Stimulated activated CD8-positive, alpha-beta memory T cell treated with anti-CD3 and anti-CD28 coated beads, Interleukin-15, amount 100 ng/mL, for 48 hours (primary cell): ENCODE data around the gene ATP2B3.
A peak's percentile ranks its signal among the peaks of the same experiment; 100 is the strongest.

Experiments
- DNase-seq, 2 donors: peaks; one replicate each; pipeline ENCODE4 v3.0.0-alpha.2; 2020; ENCODE audit warnings: low read depth in 2 of 2

ATP2B3 gene

DNA sequence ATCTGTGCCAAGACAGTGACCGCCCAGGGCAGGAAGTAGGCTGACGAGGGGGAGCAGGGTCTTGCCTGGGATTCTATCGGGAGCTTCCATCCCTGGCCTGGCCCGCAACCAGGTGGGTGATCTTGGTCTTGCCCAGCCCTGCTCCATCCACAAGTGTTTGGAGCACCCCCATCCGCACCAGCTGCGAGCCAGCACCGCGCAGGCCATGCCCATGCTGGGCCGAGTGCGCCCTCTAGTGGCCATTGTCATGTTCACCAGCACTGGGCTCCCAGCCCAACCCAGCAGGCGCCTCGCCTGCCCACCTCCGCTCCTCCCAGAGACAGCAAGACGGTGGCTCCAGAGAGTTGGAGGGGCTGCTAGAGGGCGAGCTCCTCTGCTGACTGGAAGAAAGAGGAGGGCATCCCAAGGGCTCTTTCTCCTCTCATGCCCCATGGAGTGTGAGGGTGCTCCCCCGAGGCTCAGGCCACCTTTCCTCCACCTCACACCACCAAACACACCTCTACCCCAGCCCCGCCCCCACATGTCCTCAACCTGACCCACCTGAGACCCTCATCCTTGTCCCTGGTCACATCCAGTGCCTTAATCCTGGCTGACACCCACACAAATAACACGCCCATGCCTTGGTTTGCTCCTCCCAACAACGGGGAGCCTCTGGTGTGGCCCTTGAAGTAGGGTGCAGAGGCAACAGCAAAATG is 9.8 kb upstream of the ATP2B3 start:
- peak; percentile 64 to 66 for DNase-seq

DNA sequence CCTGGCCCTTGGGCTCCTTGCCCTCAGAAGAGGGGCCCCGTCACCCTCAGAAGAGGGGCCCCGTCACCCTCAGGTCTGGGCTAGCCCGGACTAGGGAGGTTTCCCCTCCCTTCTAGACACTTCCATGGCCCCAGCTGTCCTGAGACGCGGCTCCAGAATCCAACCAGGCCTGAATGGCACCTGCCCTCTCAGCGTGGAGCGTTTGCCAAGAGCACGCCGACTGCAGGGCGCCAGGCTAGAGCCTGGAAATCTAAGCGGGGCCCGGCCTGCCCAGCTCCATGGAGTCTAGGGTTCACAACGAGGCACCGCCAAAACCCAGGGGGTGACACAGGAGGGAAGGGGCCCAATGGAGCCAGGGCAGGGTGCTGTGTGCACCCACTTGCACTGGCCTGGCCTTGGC is 7.8 kb upstream of the ATP2B3 start:
- no peak for DNase-seq

- no peak for DNase-seq
Observed at GRCh38 chrX:153510383-153510782, 7.1 kb upstream of the ATP2B3 start.

- no peak for DNase-seq
Observed at GRCh38 chrX:153511784-153512500, 5.5 kb upstream of the ATP2B3 start.

- DNase-seq, result no peak
Observed at GRCh38 chrX:153512501-153512893, 4.9 kb upstream of the ATP2B3 start.

GRCh38 chrX:153513265-153513664 is 4.2 kb upstream of the ATP2B3 start:
- no peak for DNase-seq

GRCh38 chrX:153514259-153514658 is 3.2 kb upstream of the ATP2B3 start:
- no peak for DNase-seq

- DNase-seq, result no peak
Observed at GRCh38 chrX:153515435-153515834, 2.0 kb upstream of the ATP2B3 start.

GRCh38 chrX:153516073-153516472 is 1.4 kb upstream of the ATP2B3 start:
- DNase-seq, result no peak

GRCh38 chrX:153517946-153518834 is 748 bp downstream of the ATP2B3 start:
- DNase-seq, result no peak

DNA sequence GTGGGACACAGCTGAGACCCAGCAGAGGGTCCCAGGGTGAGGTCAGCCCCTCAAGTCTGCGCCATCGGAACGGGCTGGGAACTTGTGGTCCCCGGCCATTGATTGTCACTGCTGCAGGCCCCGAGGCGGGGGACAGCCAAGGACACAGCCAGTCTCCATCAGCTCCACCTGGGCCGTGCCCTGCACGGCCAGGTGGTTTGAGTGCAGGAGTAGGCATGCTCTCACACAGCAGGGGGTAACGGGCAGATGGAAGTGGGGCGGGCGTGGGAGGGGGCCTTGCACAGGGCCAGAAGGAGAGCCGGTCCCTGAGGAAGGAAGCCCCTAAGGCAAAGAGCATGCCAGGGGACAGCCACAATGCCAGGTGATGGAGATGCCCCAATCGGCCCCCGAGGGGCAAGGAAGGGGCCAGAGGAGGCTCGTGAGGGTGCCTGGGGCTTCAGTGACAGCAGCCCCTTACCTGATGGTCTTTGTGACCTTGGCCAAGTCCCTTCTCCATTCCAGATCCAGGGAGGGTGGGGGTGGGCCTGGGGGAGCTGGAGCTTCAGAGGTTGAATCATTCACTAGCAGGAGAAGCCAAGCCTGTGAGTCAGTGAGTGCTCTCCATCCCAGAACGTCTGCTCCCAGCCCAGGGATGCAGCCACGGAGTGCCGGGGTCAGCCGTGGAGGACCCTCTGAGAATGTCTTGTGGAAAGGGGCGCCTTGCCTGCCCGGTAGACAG is 2.3 kb downstream of the ATP2B3 start:
- no peak for DNase-seq

GRCh38 chrX:153520287-153520917 is 3.0 kb downstream of the ATP2B3 start:
- DNase-seq, result no peak

- no peak for DNase-seq
Observed at GRCh38 chrX:153521034-153521433, 3.6 kb downstream of the ATP2B3 start.

GRCh38 chrX:153522259-153522658 is 4.8 kb downstream of the ATP2B3 start:
- no peak for DNase-seq

GRCh38 chrX:153523269-153523668 is 5.8 kb downstream of the ATP2B3 start:
- no peak for DNase-seq

DNA sequence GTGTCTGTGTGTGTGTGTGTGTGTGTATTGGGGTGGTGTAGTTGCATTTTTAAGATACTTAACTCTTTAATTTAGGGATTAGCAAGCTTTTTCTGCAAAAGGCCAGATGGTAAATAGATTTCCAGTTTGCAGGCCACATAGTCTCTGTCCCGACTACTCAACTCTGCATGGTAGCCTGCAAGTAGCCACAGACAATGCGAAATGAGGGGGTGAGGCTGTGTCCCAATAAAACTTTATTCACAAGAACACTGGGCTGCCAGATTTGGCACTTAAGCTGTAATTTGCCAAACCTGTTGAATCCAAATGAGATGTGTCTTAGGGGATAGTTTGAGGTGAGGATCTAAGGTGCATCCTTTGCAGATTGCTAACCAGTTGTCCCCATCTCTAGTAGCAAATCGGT is 6.8 kb downstream of the ATP2B3 start:
- no peak for DNase-seq

DNA sequence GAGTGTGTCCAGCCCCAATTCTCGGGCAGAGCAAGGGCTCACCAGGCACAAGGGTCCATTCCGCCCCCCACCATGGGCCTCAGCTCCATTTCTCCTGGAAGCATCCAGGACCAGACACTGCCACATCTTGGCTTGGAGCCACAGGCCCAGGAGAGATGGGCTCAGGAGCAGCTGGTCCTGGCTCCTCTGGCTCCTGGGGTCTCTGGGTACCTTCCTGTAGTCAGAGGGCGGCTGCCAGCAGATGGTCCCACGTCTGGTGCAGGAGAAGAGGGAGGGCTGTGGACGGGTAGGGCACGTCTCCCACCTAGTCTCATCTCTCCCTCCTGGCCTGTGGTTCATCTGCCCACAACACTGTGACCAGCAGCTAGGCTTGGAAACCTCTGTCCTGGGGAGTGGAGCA is 8.0 kb downstream of the ATP2B3 start:
- DNase-seq, result no peak

GRCh38 chrX:153526042-153526441 is 8.6 kb downstream of the ATP2B3 start:
- DNase-seq, result no peak

DNA sequence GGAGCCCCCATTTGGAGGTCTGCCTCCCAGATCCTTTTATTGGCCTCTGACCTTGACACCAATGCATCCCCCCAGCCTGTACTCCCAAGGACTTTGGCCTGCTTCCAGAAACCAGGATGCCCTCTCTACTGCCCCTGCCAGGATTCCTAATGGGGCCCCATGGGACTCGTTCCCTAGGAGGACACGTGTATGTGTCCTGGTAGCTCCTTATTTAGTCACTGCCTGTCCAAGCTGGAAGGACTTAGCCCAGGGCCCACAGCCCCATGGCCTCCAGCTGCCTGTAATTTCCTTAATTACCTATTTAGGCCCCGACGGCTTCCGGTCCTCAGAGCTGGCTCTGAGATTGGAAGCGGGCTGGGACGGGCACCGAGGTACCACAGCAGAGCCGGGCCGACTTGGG is 9.4 kb downstream of the ATP2B3 start:
- no peak for DNase-seq

DNA sequence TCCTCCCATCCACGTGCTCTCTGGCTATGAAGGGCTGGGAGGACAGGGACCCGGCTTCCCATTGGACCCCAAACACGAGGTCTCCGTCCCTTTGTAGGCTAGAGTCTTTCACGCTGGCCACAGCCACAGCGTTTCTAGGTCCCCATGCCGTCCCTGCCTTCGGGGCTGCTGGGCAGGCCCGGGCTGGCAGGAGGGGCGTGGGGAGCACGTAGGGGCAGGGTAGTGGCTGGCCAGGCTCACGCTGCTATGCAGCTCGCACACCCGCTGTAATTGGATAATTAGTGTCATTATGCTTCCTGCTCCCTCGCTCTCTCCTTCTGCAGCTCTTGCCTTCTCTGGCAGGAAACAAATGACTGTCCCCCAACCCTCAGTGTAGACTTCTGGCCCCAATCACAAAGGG is 9.8 kb downstream of the ATP2B3 start:
- no peak for DNase-seq

DNA sequence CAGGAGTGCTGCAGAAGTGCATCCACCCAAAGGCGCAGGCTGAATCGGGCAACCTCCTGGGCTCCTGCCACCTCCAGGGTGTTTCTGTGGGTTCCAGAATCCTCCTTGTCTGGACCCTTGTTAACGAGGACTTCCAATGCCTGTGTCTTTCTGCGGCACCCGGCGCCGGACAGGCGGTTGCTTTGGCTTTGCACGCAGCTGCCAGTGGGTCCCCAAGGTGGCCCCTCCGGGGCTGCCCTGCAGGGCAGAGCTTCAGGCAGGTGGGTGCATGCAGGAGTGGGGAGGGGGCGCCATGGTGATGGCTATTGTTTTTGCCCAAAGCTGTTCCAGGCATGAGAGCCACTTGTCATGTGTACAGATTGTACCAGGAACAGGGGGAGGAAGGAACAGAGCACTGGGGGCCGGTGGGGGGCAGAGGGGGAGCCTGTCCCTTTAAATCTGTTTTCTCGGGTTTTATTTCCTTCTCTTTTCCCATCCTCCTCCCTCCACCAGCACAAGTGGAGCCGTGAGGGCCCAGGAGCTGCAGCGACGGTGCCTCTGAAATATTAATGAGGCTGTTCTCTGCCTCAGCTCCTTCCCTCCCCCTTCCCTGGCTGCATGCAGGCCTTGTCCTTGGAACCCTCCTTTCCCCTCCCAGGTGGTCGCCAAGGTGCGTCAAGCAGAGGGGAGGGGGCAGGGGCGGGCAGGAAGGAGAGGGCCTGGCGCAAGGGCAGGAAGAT is 13.1 kb downstream of the ATP2B3 start:
- DNase-seq, result no peak
